GM10847 (cell line): ENCODE results near the gene ECE2.

Source experiments
- POLR2A ChIP-seq: IDR thresholded peaks from 2 replicates; pipeline ENCODE4 v1.6.1; 2011; ENCODE audit not compliant: insufficient read length; ENCODE audit errors: extremely low read depth

The ECE2 gene

GRCh38 chr3:184275961-184276910 is at the start of gene ECE2:
Gene ECE2, plus strand, starts transcription at chr3:184276022. Its CDS starts 132 bp downstream, at chr3:184276154.
- no peak for TF ChIP-seq POLR2A

GRCh38 chr3:184227481-184227935 is 48.3 kb upstream of the ECE2 start:
- TF ChIP-seq POLR2A: no peak

GRCh38 chr3:184228376-184229137 is 47.3 kb upstream of the ECE2 start:
- TF ChIP-seq POLR2A: no peak

GRCh38 chr3:184229394-184230080 is 46.3 kb upstream of the ECE2 start, which contains the start of gene VWA5B2:
Gene VWA5B2, plus strand, starts transcription at chr3:184229585. Its CDS starts 944 bp downstream, at chr3:184230529.
- no peak for TF ChIP-seq POLR2A

- no peak for TF ChIP-seq POLR2A
Measured at GRCh38 chr3:184230081-184230602, 45.7 kb upstream of the ECE2 start.

- no peak for TF ChIP-seq POLR2A
Measured at GRCh38 chr3:184230603-184231528, 45.0 kb upstream of the ECE2 start.

- no peak for TF ChIP-seq POLR2A
Measured at GRCh38 chr3:184231671-184232070, 44.2 kb upstream of the ECE2 start.

GRCh38 chr3:184233127-184233843 is 42.5 kb upstream of the ECE2 start:
- TF ChIP-seq POLR2A: no peak

- TF ChIP-seq POLR2A: no peak
Measured at GRCh38 chr3:184234224-184234623, 41.6 kb upstream of the ECE2 start.

- TF ChIP-seq POLR2A: no peak
Measured at GRCh38 chr3:184234671-184235380, 41.0 kb upstream of the ECE2 start.

- no peak for TF ChIP-seq POLR2A
Measured at GRCh38 chr3:184235381-184236032, 40.3 kb upstream of the ECE2 start.

GRCh38 chr3:184236033-184236410 is 39.8 kb upstream of the ECE2 start:
- no peak for TF ChIP-seq POLR2A
